NCI-H345 (cell line): ENCODE measurements around the gene CASR.

Experiments used
- DNase-seq: peaks from one replicate; lab custom pipeline; 2025; lab: John Stamatoyannopoulos, UW

The CASR gene

DNA sequence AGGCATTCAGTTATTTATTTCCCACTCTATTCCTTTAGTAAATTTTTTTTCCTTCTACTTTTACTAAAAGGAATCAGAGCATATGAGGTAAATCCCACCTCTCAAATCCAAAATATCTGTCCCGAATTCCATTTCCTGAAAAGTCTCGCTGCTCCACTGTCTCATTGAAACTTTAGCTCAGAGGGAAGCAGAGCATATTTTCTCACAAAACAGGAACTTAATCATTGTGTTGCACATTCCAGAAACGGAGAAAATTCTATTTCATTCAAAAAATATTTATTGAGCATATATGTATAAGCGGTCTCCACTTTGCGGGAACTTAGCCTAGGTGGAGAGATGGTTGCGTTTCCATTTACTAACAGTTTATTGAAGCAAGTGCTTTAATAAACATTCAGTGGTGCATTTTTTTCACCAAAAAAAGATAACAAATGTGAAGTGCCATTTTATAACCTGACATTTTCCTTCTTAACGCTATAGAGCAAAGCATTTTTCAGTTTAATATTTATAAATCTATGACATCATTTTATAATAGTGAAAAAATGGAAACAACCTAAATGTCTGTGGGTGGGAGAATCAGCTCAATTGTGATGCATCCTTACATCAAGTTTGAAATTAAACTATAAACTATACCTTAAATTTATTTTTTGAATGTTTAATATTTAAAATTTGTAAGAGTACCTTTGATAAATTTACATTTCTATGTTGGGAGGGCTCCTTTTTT lies 74.3 kb downstream of the CASR start:
- DNase-seq = no peak

DNA sequence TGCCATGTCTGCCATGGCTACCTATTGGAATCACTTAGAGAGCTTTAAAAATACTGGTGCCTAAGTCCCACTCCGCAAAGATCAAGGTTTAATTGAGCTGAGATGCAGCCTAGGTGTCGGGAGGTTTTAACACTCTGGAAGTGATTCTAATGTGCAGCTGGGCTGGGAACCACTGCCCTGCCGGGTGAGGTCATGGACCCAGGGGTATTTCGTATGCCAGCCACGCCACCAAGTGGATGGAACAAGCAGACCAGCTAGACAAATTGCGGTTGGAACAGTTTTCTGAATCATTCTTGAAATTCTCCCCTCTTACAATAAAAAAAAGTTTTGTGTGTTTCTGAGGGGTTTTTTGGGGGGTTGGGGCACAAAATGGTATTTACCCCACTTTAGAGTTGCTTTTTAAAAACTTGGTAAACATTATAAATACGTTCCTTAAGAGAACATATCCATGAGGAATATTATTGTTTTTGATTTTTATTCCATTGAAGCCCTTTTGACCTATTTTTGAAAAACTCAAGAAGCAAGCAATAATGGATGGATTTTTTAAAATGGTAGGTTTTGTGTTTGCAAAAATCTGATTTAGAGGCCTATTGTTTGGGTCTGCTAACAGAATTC lies 75.4 kb downstream of the CASR start:
- DNase-seq = peak; percentile 74

DNA sequence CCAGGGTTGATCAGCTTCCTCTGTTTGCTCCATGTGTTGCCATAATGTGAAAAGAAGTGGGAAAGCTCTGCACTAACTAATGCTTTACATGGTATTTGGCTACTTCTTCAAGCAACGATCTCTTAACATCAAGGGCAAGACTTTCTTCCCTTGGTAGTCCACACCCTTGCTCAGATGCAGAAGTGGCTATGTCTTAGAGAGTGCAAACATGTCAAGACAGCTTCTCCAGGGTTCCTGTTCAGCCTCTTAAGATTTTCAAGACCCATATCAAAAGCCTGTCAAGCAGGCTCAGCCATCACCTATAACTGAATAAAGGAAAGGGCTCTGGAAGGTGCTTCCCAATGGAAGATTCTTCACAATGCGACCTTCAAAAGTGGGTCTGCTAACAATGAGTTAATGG lies 76.7 kb downstream of the CASR start:
- no peak for DNase-seq

DNA sequence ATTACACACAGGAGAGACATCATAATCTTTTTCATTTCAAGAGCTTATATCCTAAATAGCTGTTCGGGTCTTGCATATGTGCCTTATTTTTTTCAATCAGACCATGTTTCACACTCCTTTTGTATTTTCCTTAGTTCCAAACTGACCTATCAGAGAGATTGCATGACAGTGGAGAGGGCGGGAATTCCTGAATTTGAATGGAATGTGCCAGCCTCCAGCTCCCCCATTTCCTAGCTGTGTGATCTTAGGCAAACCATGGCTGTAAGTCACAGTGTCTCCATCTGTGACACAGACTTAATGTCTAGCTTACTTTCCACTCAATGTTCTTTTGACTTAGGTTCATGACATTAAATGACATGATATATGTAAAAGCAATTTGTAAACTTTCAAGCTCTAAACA lies 79.6 kb downstream of the CASR start:
- DNase-seq = no peak

DNA sequence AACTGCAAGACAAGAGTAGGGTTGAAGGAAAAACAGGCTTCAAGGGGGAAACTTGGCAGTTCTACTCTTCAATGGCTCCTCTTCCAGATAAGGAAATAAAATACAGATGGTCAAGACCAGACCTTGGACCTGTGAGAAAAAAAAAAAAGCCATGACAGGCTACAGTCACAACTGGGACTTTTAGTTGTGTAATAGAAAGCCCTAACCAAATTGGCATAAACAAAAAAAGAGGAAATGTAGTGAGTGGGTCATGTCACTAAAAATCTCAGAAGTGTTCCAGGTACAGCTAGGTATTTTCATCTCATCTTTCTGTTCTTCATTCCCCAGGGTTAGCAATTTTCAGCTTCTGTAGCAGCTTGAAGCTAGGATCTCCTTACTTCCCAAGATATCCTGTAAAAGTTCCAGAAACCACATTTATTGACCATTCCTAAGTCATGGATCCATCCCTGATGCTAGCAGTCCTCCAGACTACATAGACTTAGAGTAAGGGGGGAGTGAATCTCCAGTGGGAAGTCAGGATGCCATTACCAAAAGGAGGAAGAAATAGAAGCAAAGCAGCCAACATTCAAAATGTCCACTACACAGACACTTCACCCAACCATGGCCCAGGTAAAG lies 80.6 kb downstream of the CASR start:
- no peak for DNase-seq

DNA sequence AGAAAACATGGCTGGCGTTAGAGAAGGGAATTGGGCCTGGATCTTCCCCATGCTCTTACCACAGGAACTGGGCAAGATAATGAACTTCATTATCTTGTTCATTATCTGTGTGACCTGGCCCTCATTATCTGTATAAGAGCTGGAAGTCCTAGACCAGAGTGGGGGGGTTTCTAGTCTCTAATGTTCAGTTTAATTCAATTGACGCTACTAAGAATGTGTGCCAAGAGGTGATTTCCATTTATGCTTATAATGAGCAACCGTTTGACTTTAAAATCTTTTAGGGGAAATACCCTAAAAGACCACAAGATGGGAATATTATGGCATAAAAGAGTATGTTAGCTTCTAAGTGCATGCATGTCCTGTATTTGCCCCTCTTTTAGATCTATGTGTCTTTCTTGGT lies 82.5 kb downstream of the CASR start:
- no peak for DNase-seq

DNA sequence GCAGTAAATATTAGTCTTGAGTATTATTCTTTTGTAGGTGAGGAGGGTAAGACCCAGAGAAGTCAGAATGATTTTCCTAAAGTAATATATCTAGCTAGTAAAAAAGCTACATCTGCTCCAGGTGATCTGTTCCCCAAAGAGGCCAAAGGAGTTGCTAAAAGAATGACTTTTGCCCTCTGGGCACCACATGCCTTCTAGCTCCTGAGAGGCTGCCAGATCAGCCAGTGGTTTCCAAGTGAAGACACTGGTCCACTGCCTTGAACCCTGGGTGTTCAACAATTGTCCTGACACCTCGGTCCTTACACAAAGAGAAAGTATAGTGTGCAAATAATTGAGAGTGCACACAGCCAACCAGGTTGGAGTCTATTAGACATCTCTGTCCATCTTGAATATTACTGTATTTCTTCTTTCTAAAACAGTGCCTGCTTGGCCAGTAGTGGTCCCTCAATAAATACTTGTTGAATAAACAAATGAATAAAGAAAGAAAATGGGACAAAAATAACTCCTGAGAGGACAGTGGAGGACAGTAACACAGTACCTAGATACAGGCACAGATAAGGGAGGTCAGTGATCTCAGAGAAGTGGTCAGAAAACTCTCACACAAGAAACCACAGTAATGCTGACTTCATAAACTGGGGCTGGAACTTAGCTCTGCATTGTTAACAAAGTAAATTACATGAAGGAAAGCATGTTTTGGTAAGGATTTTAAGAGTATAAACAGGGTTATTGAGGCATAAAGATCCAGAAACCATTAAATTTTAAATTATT lies 85.0 kb downstream of the CASR start:
- no peak for DNase-seq

DNA sequence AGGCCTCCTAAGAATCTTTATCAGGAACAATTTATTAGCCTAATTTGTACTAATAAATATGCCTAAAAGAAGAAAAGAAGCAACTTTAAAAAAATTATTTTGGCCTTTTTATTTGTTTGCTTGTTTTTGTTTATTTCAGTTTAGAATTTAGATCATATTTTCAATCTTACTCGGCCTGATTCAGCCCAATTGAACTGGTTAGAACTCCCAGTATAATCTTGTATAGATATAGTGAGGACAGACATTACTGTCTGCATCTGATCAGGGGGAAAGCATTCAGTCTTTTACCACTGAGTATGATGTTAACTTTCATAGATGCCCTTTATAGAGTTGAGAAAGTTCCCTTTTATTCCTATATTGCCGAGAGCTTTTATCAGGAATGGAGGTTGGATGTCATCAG lies 85.6 kb downstream of the CASR start:
- no peak for DNase-seq

DNA sequence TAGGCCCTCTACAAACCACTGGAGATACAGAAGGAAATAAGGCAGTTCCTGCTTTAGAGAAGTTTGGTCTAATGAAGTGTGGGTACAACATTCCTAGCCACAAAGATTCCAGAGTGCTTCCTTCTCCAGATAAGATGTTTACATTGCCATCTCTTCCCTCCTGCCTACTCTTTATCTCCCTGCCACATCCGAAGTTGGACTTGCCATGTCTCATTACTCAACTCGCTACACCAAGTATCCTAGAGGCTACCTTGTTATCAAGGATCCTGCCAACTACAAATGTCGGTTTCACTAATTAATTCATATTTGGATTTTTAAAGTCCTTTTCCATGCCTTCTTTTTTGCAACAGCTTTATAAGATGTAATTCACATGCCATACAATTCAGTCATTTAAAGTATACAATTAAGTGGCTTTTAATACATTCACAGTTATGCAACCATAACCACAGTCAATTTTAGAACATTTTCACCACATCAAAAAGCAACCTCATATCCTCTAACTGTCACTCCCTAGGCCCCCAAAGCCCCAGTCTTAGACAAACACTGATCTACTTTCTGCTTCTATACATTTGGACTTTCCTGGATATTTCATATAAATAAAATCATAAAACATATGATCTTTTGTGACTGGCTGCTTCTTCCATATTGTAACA lies 87.9 kb downstream of the CASR start:
- DNase-seq = no peak

DNA sequence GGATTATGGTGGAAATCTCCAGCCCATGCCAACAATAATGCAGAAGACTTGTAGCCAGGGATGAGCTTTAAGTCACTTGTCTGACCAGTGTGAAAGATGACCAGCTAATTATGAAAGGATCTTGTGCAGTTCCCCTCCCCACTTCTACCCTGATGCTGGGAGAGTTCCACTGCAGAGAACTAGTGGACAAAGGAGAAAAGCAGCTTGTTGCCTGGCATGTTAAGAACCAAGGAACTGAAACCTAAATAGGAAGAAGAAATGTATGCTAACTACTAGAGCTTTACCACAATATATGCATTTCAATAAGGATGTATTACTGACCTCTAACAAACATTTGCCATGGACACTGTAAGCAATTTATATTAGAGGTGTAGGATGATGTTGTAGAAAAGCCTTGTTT lies 89.4 kb downstream of the CASR start:
- no peak for DNase-seq

DNA sequence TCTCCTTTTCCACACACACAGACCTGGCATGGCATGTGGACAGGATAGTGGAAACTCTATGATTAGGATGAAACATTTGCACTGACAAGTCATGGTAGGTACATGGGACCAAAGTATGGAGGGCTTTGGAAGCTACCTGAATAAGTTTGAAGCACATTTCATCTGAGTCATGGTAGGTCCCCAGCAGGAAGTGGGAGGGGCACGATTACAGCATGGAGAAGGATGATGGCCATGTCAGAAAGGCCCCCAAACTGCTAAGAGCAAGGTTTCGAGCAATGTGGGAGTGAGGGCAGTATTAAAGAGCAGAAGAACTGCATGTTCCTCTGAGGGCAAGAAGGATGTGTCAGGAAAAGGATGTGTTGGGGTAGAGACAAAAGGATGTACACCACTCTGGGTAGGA lies 90.0 kb downstream of the CASR start:
- DNase-seq = no peak

DNA sequence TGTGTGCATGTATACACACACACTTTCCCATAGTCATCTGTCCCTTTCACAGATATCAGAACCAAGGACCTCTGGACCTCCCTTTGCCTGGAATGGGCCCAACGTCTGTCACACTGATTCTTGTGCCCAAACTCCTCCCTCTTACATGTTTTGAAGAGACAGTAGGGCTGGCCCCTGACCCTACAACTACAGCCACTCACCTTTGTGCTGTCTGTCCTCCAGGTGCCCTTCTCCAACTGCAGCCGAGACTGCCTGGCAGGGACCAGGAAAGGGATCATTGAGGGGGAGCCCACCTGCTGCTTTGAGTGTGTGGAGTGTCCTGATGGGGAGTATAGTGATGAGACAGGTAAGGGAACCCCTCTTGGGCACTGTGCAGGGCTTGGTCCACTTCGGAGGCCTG lies 98.4 kb downstream of the CASR start:
- DNase-seq = no peak

DNA sequence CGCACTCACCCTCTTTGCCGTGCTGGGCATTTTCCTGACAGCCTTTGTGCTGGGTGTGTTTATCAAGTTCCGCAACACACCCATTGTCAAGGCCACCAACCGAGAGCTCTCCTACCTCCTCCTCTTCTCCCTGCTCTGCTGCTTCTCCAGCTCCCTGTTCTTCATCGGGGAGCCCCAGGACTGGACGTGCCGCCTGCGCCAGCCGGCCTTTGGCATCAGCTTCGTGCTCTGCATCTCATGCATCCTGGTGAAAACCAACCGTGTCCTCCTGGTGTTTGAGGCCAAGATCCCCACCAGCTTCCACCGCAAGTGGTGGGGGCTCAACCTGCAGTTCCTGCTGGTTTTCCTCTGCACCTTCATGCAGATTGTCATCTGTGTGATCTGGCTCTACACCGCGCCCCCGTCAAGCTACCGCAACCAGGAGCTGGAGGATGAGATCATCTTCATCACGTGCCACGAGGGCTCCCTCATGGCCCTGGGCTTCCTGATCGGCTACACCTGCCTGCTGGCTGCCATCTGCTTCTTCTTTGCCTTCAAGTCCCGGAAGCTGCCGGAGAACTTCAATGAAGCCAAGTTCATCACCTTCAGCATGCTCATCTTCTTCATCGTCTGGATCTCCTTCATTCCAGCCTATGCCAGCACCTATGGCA lies 100.5 kb downstream of the CASR start:
- DNase-seq = no peak

DNA sequence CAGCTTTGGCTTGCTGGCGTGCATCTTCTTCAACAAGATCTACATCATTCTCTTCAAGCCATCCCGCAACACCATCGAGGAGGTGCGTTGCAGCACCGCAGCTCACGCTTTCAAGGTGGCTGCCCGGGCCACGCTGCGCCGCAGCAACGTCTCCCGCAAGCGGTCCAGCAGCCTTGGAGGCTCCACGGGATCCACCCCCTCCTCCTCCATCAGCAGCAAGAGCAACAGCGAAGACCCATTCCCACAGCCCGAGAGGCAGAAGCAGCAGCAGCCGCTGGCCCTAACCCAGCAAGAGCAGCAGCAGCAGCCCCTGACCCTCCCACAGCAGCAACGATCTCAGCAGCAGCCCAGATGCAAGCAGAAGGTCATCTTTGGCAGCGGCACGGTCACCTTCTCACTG lies 101.0 kb downstream of the CASR start:
- no peak for DNase-seq

DNA sequence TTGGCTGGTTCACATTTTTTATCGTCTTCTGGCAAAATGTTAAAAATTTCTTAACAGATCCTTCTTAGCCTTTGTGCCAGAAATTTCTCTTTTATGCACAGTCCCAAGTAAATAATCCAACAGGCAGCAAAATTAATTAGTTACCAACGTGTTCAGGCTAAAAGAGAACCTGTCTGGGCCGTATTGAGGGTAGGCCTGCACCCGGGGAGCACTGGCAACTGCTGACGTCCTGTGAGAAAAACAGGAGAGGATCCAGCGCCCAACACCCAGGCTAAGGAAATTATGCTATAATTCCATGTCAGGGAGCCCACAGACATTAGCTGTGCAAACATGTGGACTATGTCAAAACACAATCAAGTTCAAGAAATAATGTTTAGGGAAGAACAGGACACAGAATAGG lies 110.9 kb downstream of the CASR start:
- no peak for DNase-seq

DNA sequence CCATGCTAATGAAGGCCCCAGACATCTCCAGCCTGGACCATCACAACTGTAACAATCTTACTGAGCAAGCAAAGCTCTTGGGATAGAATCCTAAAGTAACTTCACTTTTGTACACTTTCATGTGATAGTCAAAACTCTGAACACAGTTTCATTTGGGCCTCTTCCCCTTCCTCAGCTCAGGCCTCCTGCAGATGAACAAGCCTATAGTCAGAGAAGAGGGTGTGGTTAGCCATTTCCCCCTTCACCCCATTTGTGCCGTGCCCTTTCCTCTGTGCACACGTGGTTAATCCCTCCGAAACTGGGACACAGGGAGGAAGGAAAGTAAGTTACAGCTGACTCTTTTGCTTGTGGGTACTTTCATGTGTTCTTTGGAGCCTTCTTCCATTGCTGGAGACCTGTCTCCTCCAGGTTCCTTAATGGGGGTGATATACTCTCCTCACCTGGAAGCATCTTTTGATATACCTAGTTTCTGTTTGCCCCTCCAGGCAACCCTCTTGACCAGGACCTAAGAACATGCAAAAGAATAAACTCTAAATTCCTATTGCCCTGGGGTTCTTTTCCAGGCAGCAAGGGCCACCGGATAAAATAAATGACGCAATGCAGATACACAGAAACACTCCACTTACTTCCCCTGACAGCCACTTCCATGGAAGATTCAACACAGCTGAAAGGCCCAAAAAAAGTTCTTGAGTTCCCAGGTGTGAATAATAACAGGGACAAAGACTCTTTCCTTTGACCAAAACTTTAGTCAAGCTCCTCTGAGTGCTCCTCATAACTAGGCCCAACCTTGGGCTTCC lies 112.0 kb downstream of the CASR start:
- DNase-seq = no peak

DNA sequence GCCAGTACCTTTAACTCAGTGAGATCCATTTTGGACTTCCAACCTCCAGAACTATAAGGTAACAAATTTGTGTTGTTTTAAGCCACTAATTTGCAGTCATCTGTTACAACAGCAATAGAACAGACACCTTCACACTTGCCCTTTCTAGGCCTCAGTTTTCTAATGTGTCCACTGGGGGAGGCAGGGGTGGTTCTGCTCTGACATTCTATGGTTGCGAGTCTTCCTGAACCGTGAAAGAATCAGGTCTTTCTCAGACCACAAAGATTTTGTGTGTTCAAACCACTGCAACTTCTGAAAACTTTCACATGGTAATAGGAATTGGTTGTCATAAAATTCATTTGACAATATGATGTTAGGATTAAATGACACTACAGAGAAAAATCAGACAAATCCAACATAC lies 114.8 kb downstream of the CASR start:
- no peak for DNase-seq

DNA sequence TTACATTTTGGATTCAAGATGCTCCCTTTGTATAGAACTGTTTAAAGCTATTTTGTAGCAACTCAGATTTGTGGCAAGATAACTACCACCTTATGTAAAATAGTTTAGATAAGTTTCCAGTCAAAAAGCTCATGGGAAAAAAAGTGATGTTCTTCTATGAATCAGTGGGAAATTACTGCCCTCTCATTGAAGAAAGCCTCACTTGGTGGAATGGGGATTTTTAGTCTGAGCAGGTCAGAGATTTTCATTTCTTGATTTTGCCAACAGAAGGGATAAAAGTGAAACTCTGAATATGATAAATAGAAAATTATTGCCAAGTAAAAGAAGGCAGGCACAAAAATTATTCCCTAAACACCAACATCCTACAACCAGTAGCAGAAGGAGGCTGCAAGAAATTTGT lies 115.7 kb downstream of the CASR start:
- DNase-seq = no peak

DNA sequence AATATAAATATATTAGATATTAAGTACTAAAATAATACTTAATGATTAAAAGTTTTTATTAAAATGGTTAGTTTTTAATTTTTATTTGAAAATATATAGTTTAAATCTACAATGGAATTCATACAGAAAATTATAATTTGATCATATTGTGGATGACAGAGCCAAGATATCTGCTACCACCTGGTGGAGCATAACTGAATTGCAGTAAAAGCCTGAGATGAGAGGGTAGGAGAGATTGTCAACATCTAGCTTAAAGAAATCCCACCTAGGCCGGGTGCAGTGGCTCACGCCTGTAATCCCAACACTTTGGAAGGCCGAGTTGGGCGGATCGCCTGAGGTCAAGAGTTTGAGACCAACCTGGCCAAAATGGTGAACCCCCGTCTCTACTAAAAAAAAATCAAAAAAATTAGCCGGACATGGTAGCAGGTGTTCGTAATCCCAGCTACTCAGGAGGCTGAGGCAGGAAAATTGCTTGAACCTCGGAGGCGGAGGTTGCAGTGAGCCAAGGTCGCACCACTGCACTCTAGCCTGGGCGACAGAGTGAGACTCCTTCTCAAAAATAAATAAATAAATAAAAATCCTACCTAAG lies 116.5 kb downstream of the CASR start:
- peak; percentile 0 for DNase-seq

DNA sequence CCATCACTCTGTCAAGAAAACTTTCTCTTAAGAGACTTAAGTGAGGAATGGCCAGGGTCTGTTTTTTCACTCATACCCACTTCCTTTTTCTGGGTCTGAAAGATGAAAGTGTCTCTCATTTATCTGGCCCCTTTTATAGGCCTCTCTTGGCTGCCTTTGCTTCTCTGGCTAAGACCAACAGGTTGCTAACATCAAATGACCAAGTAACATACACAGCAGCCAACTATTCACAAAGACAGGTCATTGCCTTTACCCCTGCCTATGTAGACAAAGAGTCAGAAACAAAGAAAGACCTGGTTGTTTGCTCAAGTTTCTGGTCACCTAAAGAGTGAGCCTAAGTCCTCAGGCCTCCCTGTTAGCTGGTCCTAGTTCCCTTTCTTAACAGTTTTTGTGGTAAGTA lies 117.6 kb downstream of the CASR start:
- DNase-seq = no peak
